Liver (tissue), 9 donors: ENCODE measurements around the gene AOPEP. TPM values are rescaled to one million over a fixed set of nuclear protein-coding genes. Genes with fewer than 3 reads are reported as not detected.

Experiments used
- DNase-seq: peaks from one replicate; pipeline ENCODE4 v3.0.0-alpha.2; 2017; ENCODE audit warnings: low spot score
- H3K27ac ChIP-seq, 2 donors: one replicate each; pipeline ENCODE4 v1.7.0; 2013; ENCODE audit warnings: inconsistent platforms in 2 of 2, low read length in 2 of 2, control low read depth in 1 of 2, low read depth in 1 of 2, mild to moderate bottlenecking in 1 of 2
- H3K27me3 ChIP-seq, 4 donors: one replicate each; pipeline versions ENCODE4 v1.6.1 to v1.7.0; 2013; ENCODE audit warnings: low read length in 3 of 4, inconsistent platforms in 1 of 4, mild to moderate bottlenecking in 1 of 4, moderate library complexity in 1 of 4; ENCODE audit not compliant: control insufficient read depth in 4 of 4, insufficient read depth in 4 of 4
- H3K36me3 ChIP-seq, 4 donors: one replicate each; pipeline versions ENCODE4 v1.6.1 to v1.7.0; 2013; ENCODE audit warnings: low read length in 3 of 4, mild to moderate bottlenecking in 3 of 4, low read depth in 1 of 4, moderate library complexity in 1 of 4; ENCODE audit not compliant: control insufficient read depth in 4 of 4, insufficient read depth in 3 of 4
- H3K4me1 ChIP-seq, 4 donors: one replicate each; pipeline versions ENCODE4 v1.6.1 to v1.7.0; 2013; ENCODE audit warnings: low read length in 3 of 4, mild to moderate bottlenecking in 3 of 4, moderate library complexity in 1 of 4; ENCODE audit not compliant: control insufficient read depth in 4 of 4, insufficient read depth in 4 of 4
- H3K4me3 ChIP-seq, 3 donors: one replicate each; pipeline versions ENCODE4 v1.6.1 to v1.7.0; 2013; ENCODE audit warnings: low read length in 3 of 3, control low read depth in 1 of 3, low read depth in 1 of 3, mild to moderate bottlenecking in 1 of 3
- H3K9ac ChIP-seq, 2 donors: one replicate each; pipeline ENCODE4 v1.7.0; 2013; ENCODE audit warnings: low read length in 2 of 2, mild to moderate bottlenecking in 2 of 2, moderate library complexity in 2 of 2, control low read depth in 1 of 2, low read depth in 1 of 2
- H3K9me3 ChIP-seq, 4 donors: one replicate each; pipeline versions ENCODE4 v1.6.1 to v1.7.0; 2013; ENCODE audit warnings: low read length in 3 of 4; ENCODE audit not compliant: control insufficient read depth in 4 of 4
- EGR1 ChIP-seq, 2 donors: IDR thresholded peaks; 2 replicates each; pipeline ENCODE4 v1.6.1; 2016 to 2018; ENCODE audit warnings: antibody characterized with exemption in 2 of 2, low read depth in 2 of 2
- FOXA1 ChIP-seq: IDR thresholded peaks from 2 replicates; pipeline ENCODE4 v1.6.1; 2016; ENCODE audit warnings: antibody characterized with exemption
- FOXA2 ChIP-seq: IDR thresholded peaks from 2 replicates; pipeline ENCODE4 v1.6.1; 2016; ENCODE audit warnings: antibody characterized with exemption
- GABPA ChIP-seq, 2 donors: IDR thresholded peaks in 1 of 2; conservative IDR thresholded peaks in 1 of 2; 2 replicates each; pipeline ENCODE4 v1.6.1; 2016; ENCODE audit warnings: antibody characterized with exemption in 2 of 2, mild to moderate bottlenecking in 1 of 2, moderate library complexity in 1 of 2
- HNF4A ChIP-seq, 2 donors: conservative IDR thresholded peaks; 2 replicates each; pipeline ENCODE4 v1.6.1; 2016; ENCODE audit warnings: antibody characterized with exemption in 2 of 2, mild to moderate bottlenecking in 2 of 2
- HNF4G ChIP-seq: IDR thresholded peaks from 2 replicates; pipeline ENCODE4 v1.6.1; 2016; ENCODE audit warnings: antibody characterized with exemption
- JUND ChIP-seq, 2 donors: IDR thresholded peaks; 2 replicates each; pipeline ENCODE4 v1.6.1; 2016; ENCODE audit warnings: antibody characterized with exemption in 2 of 2
- NR2F2 ChIP-seq: IDR thresholded peaks from 2 replicates; pipeline ENCODE4 v1.6.1; 2016; ENCODE audit warnings: antibody characterized with exemption
- RAD21 ChIP-seq, 2 donors: IDR thresholded peaks; 2 replicates each; pipeline ENCODE4 v1.6.1; 2016; ENCODE audit warnings: antibody characterized with exemption in 2 of 2, mild to moderate bottlenecking in 2 of 2
- RXRA ChIP-seq, 2 donors: IDR thresholded peaks; 2 replicates each; pipeline ENCODE4 v1.6.1; 2017 to 2018; ENCODE audit warnings: antibody characterized with exemption in 2 of 2, mild to moderate bottlenecking in 1 of 2
- SP1 ChIP-seq: IDR thresholded peaks from 2 replicates; pipeline ENCODE4 v1.6.1; 2018; ENCODE audit warnings: antibody characterized with exemption, mild to moderate bottlenecking
- TAF1 ChIP-seq: conservative IDR thresholded peaks from 2 replicates; pipeline ENCODE4 v1.6.1; 2016; ENCODE audit warnings: antibody characterized with exemption, mild to moderate bottlenecking
- YY1 ChIP-seq: IDR thresholded peaks from 2 replicates; pipeline ENCODE4 v1.6.1; 2016; ENCODE audit warnings: antibody characterized with exemption, mild to moderate bottlenecking
- WGBS: extraction: QIAGEN DNeasy Blood & Tissue Kit; methylation state at CpG from one replicate; pipeline ENCODE4 v1.1.7; 2013; 5-methylcytosine and 5-hydroxymethylcytosine counted together
- polyA plus RNA-seq, 2 donors: library from polyadenylated mRNA; stranded (reverse) in 1 of 2; unstranded in 1 of 2; fragments of 200-250 nt in 1 of 2; fragments of >200 nt in 1 of 2; fragmentation: Nextera tagmentation in 1 of 2; extraction: Ambion mirVana in 1 of 2; gene quantifications; one replicate each; pipeline versions ENCODE4 v1.2.1 to v1.2.3, GENCODE V29; 2013 to 2015
- total RNA-seq, 2 donors: library from RNA; depleted of rRNA; stranded (reverse); fragments of >200 nt; gene quantifications; one replicate each; pipeline ENCODE4 v1.2.3, GENCODE V29; 2014
- TF ChIP-seq, protein P1 (sequence below): IDR thresholded peaks from 2 replicates; pipeline ENCODE4 v1.6.1; 2016; ENCODE audit warnings: antibody characterized with exemption
- TF ChIP-seq, protein P2 (sequence below): IDR thresholded peaks from 2 replicates; pipeline ENCODE4 v1.6.1; 2016; ENCODE audit warnings: antibody characterized with exemption, mild to moderate bottlenecking
- TF ChIP-seq, protein P3 (sequence below): fragments of 150-350 bp; IDR thresholded peaks from 2 replicates; pipeline ENCODE4 v1.5.1; 2017; ENCODE audit warnings: improper control_type of control experiment, low read depth, low read length; ENCODE audit not compliant: missing input control
- TF ChIP-seq, protein P4 (sequence below): IDR thresholded peaks from 2 replicates; pipeline ENCODE4 v1.6.1; 2016; ENCODE audit warnings: antibody characterized with exemption
- TF ChIP-seq, protein P5 (sequence below): IDR thresholded peaks from 2 replicates; pipeline ENCODE4 v1.6.1; 2016; ENCODE audit warnings: antibody characterized with exemption
- donor health status: healthy.
- donor health status: healthy.
- donor health status: healthy.
- donor health status: healthy.
- donor health status: healthy.

AOPEP gene
- total and polyA plus RNA-seq, 4 donors: 22.2 to 77.1 (median 34.8) TPM

DNA sequence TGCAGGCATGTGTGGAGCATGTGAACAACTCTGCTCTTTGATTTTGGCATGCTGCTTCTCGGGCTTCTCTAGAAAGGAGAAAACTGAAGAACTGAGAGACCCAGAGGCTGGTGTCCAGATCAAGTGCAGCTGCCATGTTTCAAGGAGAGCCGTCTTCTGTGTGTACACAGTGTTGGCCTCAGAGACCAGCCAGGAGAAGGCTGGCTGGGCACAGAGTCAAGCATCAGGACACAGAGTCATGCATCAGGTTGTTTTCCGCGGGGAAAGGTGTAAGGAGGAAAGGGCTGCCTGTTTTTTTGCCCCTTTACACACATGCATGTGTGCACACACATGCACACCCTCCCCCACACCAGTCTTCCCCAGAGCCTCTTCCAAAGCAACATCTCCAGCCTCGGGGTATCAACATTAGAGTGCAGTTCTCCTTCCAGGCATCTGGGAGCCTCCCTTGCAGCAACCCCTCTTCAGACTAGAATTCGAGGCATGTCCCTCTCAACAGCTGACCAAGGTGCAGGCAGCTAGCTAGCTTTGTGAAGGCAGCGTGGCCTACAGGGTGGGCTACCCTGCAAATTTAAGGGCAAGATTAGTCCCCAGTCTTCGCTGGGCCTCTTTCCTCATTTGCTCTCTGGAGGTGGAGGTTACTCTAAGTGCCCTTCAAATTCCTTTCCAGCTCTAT lies 180.9 kb downstream of the AOPEP start:
- 79% methylated on average over 8 of the region's 8 CpGs for WGBS
- Histone ChIP-seq H3K4me3 (no peak overlapping the region), H3K27me3 (no peaks in the 10 kb centered on the region), H3K27ac (no peak overlapping the region), H3K36me3 (no peaks in the 10 kb centered on the region), H3K9ac (no peak overlapping the region), H3K4me1 (peaks cover 0 to 2% (median 0%) of the 10 kb centered on the region in 4 donors), H3K9me3 (no peaks in the 10 kb centered on the region)
- no peak for DNase-seq
- TF ChIP-seq RAD21 (IDR thresholded peaks at IDR 0.05) (no peak), GABPA (IDR thresholded peaks at IDR 0.05 in 1 of 2, conservative IDR thresholded peaks at IDR 0.05 in 1 of 2) (no peak), EGR1 (IDR thresholded peaks at IDR 0.05; ENCODE audit: low read depth in 2 of 2) (no peak), NR2F2 (no peak), FOXA2 (no peak), TAF1 (no peak), RXRA (IDR thresholded peaks at IDR 0.05) (no peak), HNF4G (no peak), FOXA1 (no peak), JUND (IDR thresholded peaks at IDR 0.05) (no peak), SP1 (no peak), HNF4A (conservative IDR thresholded peaks at IDR 0.05) (no peak)
- TF ChIP-seq, protein P1, sequence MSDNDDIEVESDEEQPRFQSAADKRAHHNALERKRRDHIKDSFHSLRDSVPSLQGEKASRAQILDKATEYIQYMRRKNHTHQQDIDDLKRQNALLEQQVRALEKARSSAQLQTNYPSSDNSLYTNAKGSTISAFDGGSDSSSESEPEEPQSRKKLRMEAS: no peak
- TF ChIP-seq, protein P2, sequence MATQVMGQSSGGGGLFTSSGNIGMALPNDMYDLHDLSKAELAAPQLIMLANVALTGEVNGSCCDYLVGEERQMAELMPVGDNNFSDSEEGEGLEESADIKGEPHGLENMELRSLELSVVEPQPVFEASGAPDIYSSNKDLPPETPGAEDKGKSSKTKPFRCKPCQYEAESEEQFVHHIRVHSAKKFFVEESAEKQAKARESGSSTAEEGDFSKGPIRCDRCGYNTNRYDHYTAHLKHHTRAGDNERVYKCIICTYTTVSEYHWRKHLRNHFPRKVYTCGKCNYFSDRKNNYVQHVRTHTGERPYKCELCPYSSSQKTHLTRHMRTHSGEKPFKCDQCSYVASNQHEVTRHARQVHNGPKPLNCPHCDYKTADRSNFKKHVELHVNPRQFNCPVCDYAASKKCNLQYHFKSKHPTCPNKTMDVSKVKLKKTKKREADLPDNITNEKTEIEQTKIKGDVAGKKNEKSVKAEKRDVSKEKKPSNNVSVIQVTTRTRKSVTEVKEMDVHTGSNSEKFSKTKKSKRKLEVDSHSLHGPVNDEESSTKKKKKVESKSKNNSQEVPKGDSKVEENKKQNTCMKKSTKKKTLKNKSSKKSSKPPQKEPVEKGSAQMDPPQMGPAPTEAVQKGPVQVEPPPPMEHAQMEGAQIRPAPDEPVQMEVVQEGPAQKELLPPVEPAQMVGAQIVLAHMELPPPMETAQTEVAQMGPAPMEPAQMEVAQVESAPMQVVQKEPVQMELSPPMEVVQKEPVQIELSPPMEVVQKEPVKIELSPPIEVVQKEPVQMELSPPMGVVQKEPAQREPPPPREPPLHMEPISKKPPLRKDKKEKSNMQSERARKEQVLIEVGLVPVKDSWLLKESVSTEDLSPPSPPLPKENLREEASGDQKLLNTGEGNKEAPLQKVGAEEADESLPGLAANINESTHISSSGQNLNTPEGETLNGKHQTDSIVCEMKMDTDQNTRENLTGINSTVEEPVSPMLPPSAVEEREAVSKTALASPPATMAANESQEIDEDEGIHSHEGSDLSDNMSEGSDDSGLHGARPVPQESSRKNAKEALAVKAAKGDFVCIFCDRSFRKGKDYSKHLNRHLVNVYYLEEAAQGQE: no peak
- TF ChIP-seq, protein P3, sequence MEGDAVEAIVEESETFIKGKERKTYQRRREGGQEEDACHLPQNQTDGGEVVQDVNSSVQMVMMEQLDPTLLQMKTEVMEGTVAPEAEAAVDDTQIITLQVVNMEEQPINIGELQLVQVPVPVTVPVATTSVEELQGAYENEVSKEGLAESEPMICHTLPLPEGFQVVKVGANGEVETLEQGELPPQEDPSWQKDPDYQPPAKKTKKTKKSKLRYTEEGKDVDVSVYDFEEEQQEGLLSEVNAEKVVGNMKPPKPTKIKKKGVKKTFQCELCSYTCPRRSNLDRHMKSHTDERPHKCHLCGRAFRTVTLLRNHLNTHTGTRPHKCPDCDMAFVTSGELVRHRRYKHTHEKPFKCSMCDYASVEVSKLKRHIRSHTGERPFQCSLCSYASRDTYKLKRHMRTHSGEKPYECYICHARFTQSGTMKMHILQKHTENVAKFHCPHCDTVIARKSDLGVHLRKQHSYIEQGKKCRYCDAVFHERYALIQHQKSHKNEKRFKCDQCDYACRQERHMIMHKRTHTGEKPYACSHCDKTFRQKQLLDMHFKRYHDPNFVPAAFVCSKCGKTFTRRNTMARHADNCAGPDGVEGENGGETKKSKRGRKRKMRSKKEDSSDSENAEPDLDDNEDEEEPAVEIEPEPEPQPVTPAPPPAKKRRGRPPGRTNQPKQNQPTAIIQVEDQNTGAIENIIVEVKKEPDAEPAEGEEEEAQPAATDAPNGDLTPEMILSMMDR: no peak

DNA sequence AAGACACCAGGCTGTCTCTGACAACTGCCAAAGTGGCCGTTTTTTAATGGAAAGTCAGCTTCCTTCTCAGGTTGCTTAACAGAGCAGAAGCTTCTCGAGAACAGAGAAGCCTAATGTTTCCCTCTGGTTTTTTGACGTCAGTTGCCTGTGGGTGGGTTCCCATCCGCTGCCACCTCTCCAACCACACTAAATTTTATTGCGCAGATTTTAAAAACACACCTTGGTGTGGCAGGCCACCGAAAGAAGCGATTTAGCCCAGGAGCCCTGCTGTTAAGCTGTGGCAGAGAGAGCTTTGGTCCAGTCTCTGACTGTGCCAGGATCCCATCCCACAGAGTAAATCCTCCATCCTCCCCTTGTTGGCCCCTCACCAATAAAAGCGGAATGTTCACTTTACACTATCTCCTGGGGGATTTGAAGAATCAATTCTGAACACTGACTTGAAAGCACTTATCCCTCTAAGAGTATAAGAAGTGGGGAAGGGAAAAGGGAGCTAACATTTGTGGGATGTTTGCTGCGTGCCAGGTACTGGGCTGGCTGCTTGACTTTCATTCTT lies 181.6 kb downstream of the AOPEP start:
- DNase-seq: no peak
- TF ChIP-seq HNF4G (no peak), RAD21 (IDR thresholded peaks at IDR 0.05) (no peak), NR2F2 (no peak), EGR1 (IDR thresholded peaks at IDR 0.05; ENCODE audit: low read depth in 2 of 2) (no peak), FOXA2 (no peak), SP1 (no peak), YY1 (no peak), GABPA (IDR thresholded peaks at IDR 0.05 in 1 of 2, conservative IDR thresholded peaks at IDR 0.05 in 1 of 2) (no peak)
- TF ChIP-seq, protein P4, sequence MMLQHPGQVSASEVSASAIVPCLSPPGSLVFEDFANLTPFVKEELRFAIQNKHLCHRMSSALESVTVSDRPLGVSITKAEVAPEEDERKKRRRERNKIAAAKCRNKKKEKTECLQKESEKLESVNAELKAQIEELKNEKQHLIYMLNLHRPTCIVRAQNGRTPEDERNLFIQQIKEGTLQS: no peak
- TF ChIP-seq, protein P3: no peak
- TF ChIP-seq, protein P5, sequence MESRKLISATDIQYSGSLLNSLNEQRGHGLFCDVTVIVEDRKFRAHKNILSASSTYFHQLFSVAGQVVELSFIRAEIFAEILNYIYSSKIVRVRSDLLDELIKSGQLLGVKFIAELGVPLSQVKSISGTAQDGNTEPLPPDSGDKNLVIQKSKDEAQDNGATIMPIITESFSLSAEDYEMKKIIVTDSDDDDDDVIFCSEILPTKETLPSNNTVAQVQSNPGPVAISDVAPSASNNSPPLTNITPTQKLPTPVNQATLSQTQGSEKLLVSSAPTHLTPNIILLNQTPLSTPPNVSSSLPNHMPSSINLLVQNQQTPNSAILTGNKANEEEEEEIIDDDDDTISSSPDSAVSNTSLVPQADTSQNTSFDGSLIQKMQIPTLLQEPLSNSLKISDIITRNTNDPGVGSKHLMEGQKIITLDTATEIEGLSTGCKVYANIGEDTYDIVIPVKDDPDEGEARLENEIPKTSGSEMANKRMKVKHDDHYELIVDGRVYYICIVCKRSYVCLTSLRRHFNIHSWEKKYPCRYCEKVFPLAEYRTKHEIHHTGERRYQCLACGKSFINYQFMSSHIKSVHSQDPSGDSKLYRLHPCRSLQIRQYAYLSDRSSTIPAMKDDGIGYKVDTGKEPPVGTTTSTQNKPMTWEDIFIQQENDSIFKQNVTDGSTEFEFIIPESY: no peak
- H3K9me3 ChIP-seq: no peaks in the 10 kb centered on the region
- H3K27ac ChIP-seq: no peak overlapping the region
- 84% methylated on average over 9 of the region's 9 CpGs for WGBS
- H3K4me3 ChIP-seq: no peak overlapping the region
- no peaks in the 10 kb centered on the region for H3K4me1 ChIP-seq
- no peak overlapping the region for H3K9ac ChIP-seq
- H3K27me3 ChIP-seq: no peaks in the 10 kb centered on the region
- H3K36me3 ChIP-seq: no peaks in the 10 kb centered on the region
